SW480 (cell line): ENCODE data around the gene POLR2I.
A peak's percentile ranks its signal among the peaks of the same experiment; 100 is the strongest.
"Not testable (repeated sequence)": the region's sequence is repeated elsewhere in the genome, so short reads cannot be mapped to it uniquely, and the experiment has no call there.

ENCODE experiments used
- DNase-seq: peaks from one replicate; pipeline ENCODE4 v3.0.0-alpha.2; 2016; ENCODE audit warnings: low spot score

The POLR2I gene

GRCh38 chr19:36131221-36131620 lies 16.5 kb upstream of the POLR2I start:
- DNase-seq, result not testable (repeated sequence)

DNA sequence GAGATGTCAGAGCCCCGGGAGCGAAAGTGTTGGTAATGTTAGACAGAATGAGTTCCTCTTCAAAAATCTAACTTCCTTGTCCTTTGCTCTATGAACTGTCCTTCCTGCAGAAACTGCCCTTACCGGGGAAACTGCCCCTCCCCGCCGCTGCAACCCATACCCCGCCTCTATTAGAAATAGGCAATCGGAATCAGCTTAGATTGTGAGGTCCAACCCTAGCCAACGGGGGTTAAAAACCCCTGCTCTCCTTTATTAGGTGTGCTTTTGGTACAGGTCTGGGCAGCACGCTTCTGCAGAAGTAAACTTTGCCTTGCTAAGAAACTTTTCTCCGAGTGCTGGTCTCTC lies 13.7 kb upstream of the POLR2I start:
- no peak for DNase-seq

DNA sequence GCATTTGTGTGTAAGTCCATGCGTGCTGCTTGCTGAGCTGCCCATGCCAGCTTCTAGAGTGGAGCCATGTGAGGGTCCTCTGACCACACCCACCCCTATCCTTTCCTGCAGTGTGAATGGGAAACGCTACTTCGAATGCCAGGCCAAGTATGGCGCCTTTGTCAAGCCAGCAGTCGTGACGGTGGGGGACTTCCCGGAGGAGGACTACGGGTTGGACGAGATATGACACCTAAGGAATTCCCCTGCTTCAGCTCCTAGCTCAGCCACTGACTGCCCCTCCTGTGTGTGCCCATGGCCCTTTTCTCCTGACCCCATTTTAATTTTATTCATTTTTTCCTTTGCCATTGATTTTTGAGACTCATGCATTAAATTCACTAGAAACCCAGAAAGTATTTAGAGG lies 10.9 kb upstream of the POLR2I start:
- DNase-seq, result no peak

DNA sequence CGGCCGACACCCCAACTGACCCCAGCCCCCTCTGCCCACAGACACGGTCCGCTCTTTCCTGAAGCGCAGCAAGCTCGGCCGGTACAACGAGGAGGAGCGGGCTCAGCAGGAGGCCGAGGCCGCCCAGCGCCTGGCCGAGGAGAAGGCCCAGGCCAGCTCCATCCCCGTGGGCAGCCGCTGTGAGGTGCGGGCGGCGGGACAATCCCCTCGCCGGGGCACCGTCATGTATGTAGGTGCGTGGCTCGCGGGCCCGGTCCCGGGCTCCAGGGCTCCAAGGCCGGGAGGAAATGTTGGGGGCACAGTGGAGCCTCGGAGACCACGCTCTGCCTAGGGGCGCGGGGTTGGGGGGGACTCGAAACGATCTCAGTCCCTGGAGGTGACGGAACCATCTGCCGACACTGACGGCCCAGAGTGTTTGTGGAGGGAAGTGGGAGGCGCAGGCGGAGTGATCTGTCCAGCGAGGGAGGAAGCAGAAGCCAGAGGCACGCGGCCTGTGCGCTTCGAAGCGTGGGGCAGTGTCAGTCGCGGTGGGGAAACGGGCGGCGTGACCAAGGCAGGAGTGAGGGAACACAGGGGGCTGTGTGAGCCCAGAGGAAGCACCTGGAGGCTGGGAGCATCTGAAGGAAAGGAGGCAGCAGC lies 6.9 kb upstream of the POLR2I start:
- DNase-seq, result no peak

- DNase-seq, result no peak
These were observed 6.3 kb upstream of the POLR2I start for GRCh38 chr19:36120984-36121358.

DNA sequence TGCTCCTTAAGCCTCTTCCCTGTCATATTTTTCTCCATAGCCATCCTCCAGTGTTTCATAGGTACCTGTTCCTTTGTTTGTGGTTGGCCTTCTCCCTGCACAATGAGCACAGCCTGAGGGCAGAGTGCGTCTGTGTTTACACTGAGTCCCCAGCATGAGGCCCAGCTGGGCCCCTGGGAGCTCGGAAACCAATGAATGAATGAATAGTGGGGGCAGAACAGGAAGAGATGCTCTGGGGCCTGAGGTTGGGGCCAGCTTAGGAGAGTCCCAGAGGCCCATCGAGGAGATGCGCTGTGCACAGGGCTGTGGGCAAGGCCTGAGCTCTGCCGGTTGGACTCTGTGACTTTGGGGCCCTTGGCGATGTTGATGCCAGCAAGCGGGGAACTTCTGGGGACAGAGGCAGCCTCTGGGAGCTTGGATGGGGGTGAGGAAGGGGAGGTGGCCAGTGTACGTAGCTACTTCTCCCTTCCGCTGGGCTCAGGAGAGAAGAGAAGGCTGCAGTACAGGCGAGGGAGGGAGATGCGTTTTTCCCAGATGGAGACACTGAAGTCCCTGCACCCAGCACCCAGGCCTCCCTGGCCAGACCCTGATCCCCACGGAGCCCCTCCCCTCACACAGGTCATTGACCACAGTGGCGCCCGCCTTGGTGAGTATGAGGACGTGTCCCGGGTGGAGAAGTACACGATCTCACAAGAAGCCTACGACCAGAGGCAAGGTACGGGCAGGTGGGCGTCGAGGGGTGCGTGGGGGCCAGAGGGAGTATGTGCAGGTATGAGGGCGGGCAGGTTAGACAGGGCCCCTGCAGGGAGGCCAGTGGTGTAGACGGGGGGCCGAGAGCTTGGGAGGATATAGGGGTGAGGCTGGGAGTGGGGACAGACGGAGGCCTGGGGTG lies 5.7 kb upstream of the POLR2I start:
- no peak for DNase-seq

DNA sequence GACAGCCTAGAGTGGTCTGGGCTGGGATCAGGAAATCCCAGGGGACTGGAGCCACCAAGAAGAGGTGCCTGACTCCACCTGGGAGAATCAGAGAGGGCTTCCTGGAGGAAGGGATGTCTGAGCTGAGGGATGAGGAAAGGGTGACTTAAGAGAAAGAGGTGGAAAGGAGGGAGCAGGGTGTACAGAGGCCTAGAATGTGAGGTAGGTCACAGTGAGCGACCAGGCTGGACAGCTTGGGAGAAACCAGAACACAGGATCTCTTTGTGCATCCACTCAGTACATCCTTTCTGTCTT lies 1.6 kb upstream of the POLR2I start:
- DNase-seq, result no peak

GRCh38 chr19:36115453-36116343 lies 1.0 kb upstream of the POLR2I start, which contains the start of gene TBCB:
TBCB (plus strand) TSS chr19:36115468; CDS start chr19:36115561, 93 bp downstream.
- peak; percentile 23 for DNase-seq

GRCh38 chr19:36113894-36114720 lies 568 bp downstream of the POLR2I start:
- peak; percentile 18 for DNase-seq

DNA sequence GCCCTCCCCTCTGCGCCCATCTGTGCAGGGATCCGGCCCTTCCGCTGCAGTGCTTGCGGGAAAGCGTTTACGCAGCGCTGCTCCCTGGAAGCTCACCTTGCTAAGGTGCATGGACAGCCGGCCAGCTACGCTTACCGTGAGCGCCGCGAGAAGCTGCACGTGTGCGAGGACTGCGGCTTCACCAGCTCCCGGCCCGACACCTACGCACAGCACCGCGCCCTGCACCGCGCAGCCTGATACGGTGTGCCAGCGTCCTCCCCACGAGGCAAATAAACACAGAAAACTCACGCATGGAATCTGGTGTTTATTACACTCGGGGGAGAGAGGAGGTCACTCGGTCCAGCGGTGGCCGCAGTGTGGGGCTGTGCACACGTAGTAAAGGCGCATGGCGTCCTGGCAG lies 1.2 kb downstream of the POLR2I start:
- DNase-seq, result no peak

GRCh38 chr19:36112678-36113077 lies 2.0 kb downstream of the POLR2I start:
- no peak for DNase-seq

DNA sequence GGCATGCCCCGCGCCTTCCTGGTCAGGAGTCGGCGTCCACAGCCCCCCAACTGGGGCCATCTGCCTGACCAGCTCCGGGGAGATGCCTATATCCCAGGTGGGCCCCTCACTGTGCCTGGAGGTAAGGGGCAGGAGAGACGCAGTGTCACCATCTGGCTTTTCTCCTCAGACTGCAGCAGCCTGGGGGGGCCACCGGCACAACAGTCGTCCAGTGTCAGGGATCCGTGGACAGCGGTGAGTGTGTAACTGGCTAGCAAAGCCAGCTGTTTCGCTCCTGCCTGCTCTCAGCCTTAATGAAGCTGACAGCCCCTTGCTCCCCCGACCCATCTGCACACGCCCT lies 3.5 kb downstream of the POLR2I start:
- no peak for DNase-seq

GRCh38 chr19:36110487-36111199 lies 4.0 kb downstream of the POLR2I start, which contains the start of gene OVOL3:
OVOL3 (plus strand) TSS chr19:36111143; CDS start chr19:36111203, 60 bp downstream.
- no peak for DNase-seq

- DNase-seq, result no peak
These were observed 6.0 kb downstream of the POLR2I start for GRCh38 chr19:36108684-36109083.

- DNase-seq, result no peak
These were observed 7.7 kb downstream of the POLR2I start for GRCh38 chr19:36106991-36107390.

DNA sequence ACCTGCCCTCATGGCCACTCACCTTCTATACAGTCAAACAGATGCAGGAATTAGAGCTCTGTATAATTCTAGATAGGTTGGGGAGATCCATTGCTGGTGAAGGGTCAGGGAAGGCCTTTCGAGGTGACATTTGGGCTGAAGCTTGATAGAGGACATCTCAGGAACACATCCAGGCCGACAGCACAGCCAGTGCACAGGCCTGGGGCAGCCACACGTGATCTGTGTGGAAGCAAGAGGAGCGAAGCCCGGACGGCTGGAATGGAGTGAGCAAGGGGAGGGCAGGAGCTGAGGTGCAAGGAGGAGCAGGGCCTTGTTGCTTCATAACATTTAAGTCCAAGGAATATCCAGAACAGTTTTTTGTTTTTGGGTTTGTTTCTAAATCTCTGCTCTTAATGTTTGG lies 8.2 kb downstream of the POLR2I start:
- DNase-seq, result no peak

DNA sequence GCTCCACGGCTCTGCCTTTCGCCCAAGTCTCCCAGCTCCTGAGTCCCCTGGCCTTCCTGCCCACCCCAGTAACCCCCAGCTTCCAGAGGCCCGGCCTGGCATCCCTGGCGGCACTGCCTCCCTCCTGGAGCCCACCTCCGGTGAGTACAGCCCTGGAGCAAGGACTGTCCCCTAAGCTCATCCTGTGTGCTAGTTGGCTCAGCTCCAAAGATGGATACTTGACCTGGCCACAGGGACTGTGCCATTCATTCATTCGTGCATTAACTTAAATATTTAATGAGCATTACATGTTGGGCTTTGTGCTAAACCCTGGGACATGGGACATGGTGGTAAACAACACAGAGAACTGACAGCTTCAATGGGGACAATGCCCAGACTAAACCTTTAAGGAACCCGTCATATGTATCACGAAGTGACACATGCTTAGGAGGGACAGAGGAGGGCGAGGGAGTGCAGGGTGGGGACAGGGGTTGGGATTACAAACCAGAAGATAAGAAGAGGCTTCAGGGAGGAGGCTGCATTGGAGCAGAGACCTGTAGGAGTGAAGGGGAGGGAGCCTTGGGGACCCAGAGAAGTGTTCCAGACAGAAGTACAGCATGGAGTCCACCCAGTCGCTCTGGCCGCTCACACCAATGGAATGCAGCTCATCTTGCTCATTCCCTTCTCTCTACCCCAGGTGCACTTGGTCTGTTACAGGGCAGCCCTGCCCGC lies 10.7 kb downstream of the POLR2I start:
- no peak for DNase-seq

DNA sequence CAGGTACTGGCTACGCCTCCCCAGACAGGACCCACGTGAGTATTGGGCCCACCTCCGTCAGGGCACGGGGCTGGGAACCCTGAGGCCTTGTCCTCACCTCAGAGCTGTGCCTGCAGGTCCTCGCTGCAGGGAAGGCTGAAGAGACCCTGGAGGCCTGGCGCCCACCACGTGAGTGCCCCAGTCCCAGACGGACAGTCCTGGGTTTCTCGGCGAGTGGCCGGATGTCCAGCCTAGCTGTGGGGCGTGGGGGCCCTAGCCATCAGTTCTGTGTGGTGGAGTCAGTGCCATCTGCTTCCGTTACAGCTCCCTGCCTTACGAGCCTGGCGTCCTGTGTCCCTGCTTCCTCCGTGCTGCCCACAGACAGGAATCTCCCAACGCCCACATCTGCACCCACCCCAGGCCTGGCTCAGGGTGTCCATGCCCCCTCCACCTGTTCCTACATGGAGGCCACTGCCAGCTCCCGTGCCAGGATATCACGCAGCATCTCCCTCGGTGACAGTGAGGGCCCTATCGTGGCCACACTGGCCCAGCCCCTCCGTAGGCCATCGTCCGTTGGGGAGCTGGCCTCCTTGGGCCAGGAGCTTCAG lies 11.5 kb downstream of the POLR2I start:
- DNase-seq, result no peak

GRCh38 chr19:36101550-36102327 lies 12.9 kb downstream of the POLR2I start:
- peak; percentile 33 for DNase-seq
